ENCODE results near the gene PLXNA2. TPM values are rescaled to one million over a fixed set of nuclear protein-coding genes. Genes with fewer than 3 reads are reported as not detected.

Gene PLXNA2
- total RNA-seq, 1 experiment from 2014 or later, result 69.7 TPM

- no peak for TF ChIP-seq CTCF (IDR thresholded peaks at IDR 0.05; ENCODE audit: unreplicated experiment)
- no peak overlapping the region for H3K27ac Mint-ChIP-seq (ENCODE audit: low read depth, unreplicated experiment)
- peaks cover 95% of the 10 kb centered on the region for H3K27me3 Mint-ChIP-seq (ENCODE audit: insufficient read depth, unreplicated experiment)
- no peaks in the 10 kb centered on the region for H3K36me3 Mint-ChIP-seq (ENCODE audit: insufficient read depth, unreplicated experiment)
- ChIA-PET POLR2A (interaction anchor here (0.5 to 0.7 kb wide), 5 partner anchors 22 to 1872 kb away, joined by 3 to 5 read pairs (median 3); no protein-coding TSS in a partner anchor), CTCF (interaction anchor here (0.5 to 1.4 kb wide), 6 partner anchors 12 to 917 kb away, joined by 3 to 4 read pairs (median 4); no protein-coding TSS in a partner anchor)
- no TSS peak for BruUV-seq (replicated peaks)
- no peaks in the 10 kb centered on the region for H3K4me1 Mint-ChIP-seq (ENCODE audit: insufficient read depth, unreplicated experiment)
- DNase-seq (ENCODE audit: unreplicated experiment), result no peak
- intact Hi-C loops (cut with micrococcal nuclease), result no loop called here
- no peaks in the 10 kb centered on the region for H3K9me3 Mint-ChIP-seq (ENCODE audit: unreplicated experiment)
- no peak overlapping the region for H3K4me3 Mint-ChIP-seq (ENCODE audit: unreplicated experiment)
These were observed 46.9 kb upstream of the PLXNA2 start for GRCh38 chr1:208291129-208291528.

GRCh38 chr1:208289716-208290115 lies 45.5 kb upstream of the PLXNA2 start:
- Mint-ChIP-seq H3K4me1 (ENCODE audit: insufficient read depth, unreplicated experiment) (no peaks in the 10 kb centered on the region), H3K27me3 (ENCODE audit: insufficient read depth, unreplicated experiment) (peaks cover 91% of the 10 kb centered on the region), H3K9me3 (ENCODE audit: unreplicated experiment) (no peaks in the 10 kb centered on the region), H3K36me3 (ENCODE audit: insufficient read depth, unreplicated experiment) (no peaks in the 10 kb centered on the region), H3K4me3 (ENCODE audit: unreplicated experiment) (no peak overlapping the region), H3K27ac (ENCODE audit: low read depth, unreplicated experiment) (no peak overlapping the region)
- no peak for DNase-seq (ENCODE audit: unreplicated experiment)
- intact Hi-C loops (cut with micrococcal nuclease), result no loop called here
- ChIA-PET POLR2A (interaction anchor here (0.6 to 0.8 kb wide), 2 partner anchors 141 to 167 kb away, joined by 3 to 5 read pairs; no protein-coding TSS in a partner anchor), CTCF (interaction anchor here (0.6 to 1.2 kb wide), 4 partner anchors 45 to 193 kb away, joined by 3 to 5 read pairs (median 4); no protein-coding TSS in a partner anchor)
- no TSS peak for BruUV-seq (replicated peaks)
- TF ChIP-seq CTCF (IDR thresholded peaks at IDR 0.05; ENCODE audit: unreplicated experiment), result no peak

GRCh38 chr1:208288495-208288894 lies 44.3 kb upstream of the PLXNA2 start:
- Mint-ChIP-seq H3K27ac (ENCODE audit: low read depth, unreplicated experiment) (no peak overlapping the region), H3K4me3 (ENCODE audit: unreplicated experiment) (no peak overlapping the region), H3K27me3 (ENCODE audit: insufficient read depth, unreplicated experiment) (peaks cover 81% of the 10 kb centered on the region), H3K9me3 (ENCODE audit: unreplicated experiment) (no peaks in the 10 kb centered on the region), H3K36me3 (ENCODE audit: insufficient read depth, unreplicated experiment) (no peaks in the 10 kb centered on the region), H3K4me1 (ENCODE audit: insufficient read depth, unreplicated experiment) (no peaks in the 10 kb centered on the region)
- POLR2A ChIA-PET, result no interaction called here
- intact Hi-C loops (cut with micrococcal nuclease), result no loop called here
- BruUV-seq (replicated peaks), result no TSS peak
- DNase-seq (ENCODE audit: unreplicated experiment), result no peak
- CTCF ChIA-PET, result interaction anchor here (1.4 kb wide), 1 partner anchor 43 kb away, joined by 4 read pairs; no protein-coding TSS in a partner anchor
- no peak for TF ChIP-seq CTCF (IDR thresholded peaks at IDR 0.05; ENCODE audit: unreplicated experiment)

GRCh38 chr1:208280681-208281450 lies 36.7 kb upstream of the PLXNA2 start:
- Mint-ChIP-seq H3K4me1 (ENCODE audit: insufficient read depth, unreplicated experiment) (no peaks in the 10 kb centered on the region), H3K27me3 (ENCODE audit: insufficient read depth, unreplicated experiment) (peaks cover 81% of the 10 kb centered on the region), H3K4me3 (ENCODE audit: unreplicated experiment) (no peak overlapping the region), H3K36me3 (ENCODE audit: insufficient read depth, unreplicated experiment) (no peaks in the 10 kb centered on the region), H3K27ac (ENCODE audit: low read depth, unreplicated experiment) (no peak overlapping the region), H3K9me3 (ENCODE audit: unreplicated experiment) (no peaks in the 10 kb centered on the region)
- no peak for DNase-seq (ENCODE audit: unreplicated experiment)
- ChIA-PET CTCF (interaction anchor here (0.6 kb wide), 2 partner anchors 42 to 287 kb away, joined by 3 read pairs; no protein-coding TSS in a partner anchor), POLR2A (interaction anchor here (0.6 to 0.7 kb wide), 2 partner anchors 13 to 323 kb away, joined by 3 to 4 read pairs; no protein-coding TSS in a partner anchor)
- intact Hi-C loops (cut with micrococcal nuclease), result no loop called here
- BruUV-seq (replicated peaks), result no TSS peak
- no peak for TF ChIP-seq CTCF (IDR thresholded peaks at IDR 0.05; ENCODE audit: unreplicated experiment)
